ENCODE measurements around the gene CGN. TPM values are rescaled to one million over a fixed set of nuclear protein-coding genes. Genes with fewer than 3 reads are reported as not detected.

The CGN gene
- total and polyA plus RNA-seq, 2 donors (not counting 3 experiments of a cell fraction or from before 2014, with no cell fraction given): 0.32 to 0.73 TPM

DNA sequence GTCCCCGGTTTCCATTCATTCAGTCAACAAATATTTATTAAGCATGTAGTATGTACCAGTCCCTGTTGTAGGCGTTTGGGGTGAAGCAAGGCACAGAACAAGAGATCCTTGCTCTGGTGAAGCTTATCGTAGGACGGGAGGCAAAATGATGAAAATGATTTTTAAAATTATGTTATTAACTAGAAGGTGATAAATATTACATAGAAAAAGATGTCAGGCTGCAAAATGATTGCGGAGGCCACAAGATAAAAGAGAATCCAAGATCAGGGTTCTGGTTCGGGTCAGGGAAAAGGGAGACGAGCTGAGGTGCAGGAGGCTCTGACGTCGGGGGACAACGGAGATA lies 602 bp upstream of the CGN start:
- ChIA-PET POLR2A (interaction anchor here (1.1 kb wide), 1 partner anchor 51 kb away, joined by 8 read pairs; the partner anchor contains the start of gene POGZ), CTCF (interaction anchor here (0.6 to 2.1 kb wide), 7 partner anchors 10 to 326 kb away, joined by 3 to 5 read pairs (median 4); no protein-coding TSS in a partner anchor)
- FAIRE-seq: no peak
- dilution Hi-C loops (cut with MboI; ENCODE audit: extremely low pct_ligation_motif_present, low sequenced_read_pairs): no loop called here
- peaks cover 0 to 2% of the 10 kb centered on the region in 2 experiments for H3K27me3 ChIP-seq (ENCODE audit: control insufficient read depth in 2 of 2, insufficient read depth in 2 of 2, low read length in 2 of 2)
- H4K20me1 ChIP-seq (replicated peaks; ENCODE audit: control insufficient read depth, extremely low read depth, insufficient read depth, low read length): no peaks in the 10 kb centered on the region
- no peaks in the 10 kb centered on the region for H3K9me1 ChIP-seq (replicated peaks; ENCODE audit: control insufficient read depth, extremely low read depth, insufficient read depth, low read length)
- H3K9ac ChIP-seq (replicated peaks; ENCODE audit: extremely low read depth, insufficient read depth, low read length): peak overlapping the region; percentile 13
- DNase-seq (ENCODE audit: low read depth, low spot score): no peak
- intact Hi-C loops (cut with micrococcal nuclease): loop anchor here (2.0 kb wide), 1 partner anchor 52 kb away; the partner anchor contains the start of gene POGZ
- BruUV-seq (replicated peaks): no TSS peak
- H3K9me3 ChIP-seq (replicated peaks; ENCODE audit: control insufficient read depth, insufficient read depth, low read length): no peaks in the 10 kb centered on the region
- H3K27ac ChIP-seq (ENCODE audit: insufficient read depth, low read depth, low read length): no peak overlapping the region
- peaks cover 12% of the 10 kb centered on the region for H3K4me1 ChIP-seq (ENCODE audit: control insufficient read depth, extremely low read depth, insufficient read depth, low read length)
- TF ChIP-seq FOS (IDR thresholded peaks at IDR 0.05; ENCODE audit: borderline replicate concordance, insufficient read depth, low read length): no peak
- TF ChIP-seq, protein P1, sequence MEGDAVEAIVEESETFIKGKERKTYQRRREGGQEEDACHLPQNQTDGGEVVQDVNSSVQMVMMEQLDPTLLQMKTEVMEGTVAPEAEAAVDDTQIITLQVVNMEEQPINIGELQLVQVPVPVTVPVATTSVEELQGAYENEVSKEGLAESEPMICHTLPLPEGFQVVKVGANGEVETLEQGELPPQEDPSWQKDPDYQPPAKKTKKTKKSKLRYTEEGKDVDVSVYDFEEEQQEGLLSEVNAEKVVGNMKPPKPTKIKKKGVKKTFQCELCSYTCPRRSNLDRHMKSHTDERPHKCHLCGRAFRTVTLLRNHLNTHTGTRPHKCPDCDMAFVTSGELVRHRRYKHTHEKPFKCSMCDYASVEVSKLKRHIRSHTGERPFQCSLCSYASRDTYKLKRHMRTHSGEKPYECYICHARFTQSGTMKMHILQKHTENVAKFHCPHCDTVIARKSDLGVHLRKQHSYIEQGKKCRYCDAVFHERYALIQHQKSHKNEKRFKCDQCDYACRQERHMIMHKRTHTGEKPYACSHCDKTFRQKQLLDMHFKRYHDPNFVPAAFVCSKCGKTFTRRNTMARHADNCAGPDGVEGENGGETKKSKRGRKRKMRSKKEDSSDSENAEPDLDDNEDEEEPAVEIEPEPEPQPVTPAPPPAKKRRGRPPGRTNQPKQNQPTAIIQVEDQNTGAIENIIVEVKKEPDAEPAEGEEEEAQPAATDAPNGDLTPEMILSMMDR (IDR thresholded peaks at IDR 0.05; ENCODE audit: extremely low read depth in 1 of 2, insufficient read depth in 1 of 2, low read depth in 1 of 2, low read length in 2 of 2): no peak
- H2AFZ ChIP-seq (ENCODE audit: low read depth, low read length): peak overlapping the region; percentile 71
- peak overlapping the region in 2 of 3 experiments; percentile 37 to 38 for H3K4me3 ChIP-seq (replicated peaks in 1 of 3; ENCODE audit: insufficient read depth in 1 of 3, low read depth in 1 of 3, low read length in 3 of 3)
- H3K36me3 ChIP-seq (ENCODE audit: control insufficient read depth in 2 of 2, extremely low read depth in 1 of 2, insufficient read depth in 2 of 2, low read length in 2 of 2): no peaks in the 10 kb centered on the region
- no peaks in the 10 kb centered on the region for H3K79me2 ChIP-seq (ENCODE audit: control insufficient read depth, insufficient read depth, low read length)
- H3K4me2 ChIP-seq (ENCODE audit: insufficient read depth, low read length): peak overlapping the region; percentile 68

DNA sequence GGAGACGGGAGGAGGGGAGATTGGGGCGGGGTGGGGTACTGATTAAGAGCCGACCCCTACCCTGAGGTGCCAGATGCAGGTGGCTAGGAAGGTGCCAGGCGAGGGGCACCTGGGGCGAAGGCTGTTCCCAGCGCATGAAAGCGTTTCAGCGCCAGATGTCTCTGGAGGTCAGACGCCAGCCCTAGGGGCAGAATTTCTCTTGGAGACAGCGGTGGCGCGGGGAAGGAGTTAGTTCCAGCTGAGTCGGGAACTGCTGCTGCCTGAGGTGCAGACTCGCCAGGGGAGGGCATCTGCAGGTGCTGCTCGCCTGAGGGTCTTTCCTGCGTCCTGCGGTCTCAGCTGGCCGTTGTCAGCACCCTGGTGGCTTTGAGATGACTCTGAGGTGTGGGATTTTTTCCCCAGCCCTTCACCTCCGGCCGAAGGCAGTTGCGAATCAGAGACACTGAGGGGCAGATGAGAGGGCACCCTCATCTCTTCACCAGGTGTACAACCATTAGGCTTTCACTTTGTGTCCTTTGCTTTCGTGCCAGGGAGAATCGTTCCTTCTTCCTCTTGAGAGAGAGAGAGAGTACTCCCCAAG lies 539 bp downstream of the CGN start:
- Histone ChIP-seq H4K20me1 (replicated peaks; ENCODE audit: control insufficient read depth, extremely low read depth, insufficient read depth, low read length) (no peaks in the 10 kb centered on the region), H3K9me1 (replicated peaks; ENCODE audit: control insufficient read depth, extremely low read depth, insufficient read depth, low read length) (no peaks in the 10 kb centered on the region), H3K4me3 (replicated peaks in 1 of 3; ENCODE audit: insufficient read depth in 1 of 3, low read depth in 1 of 3, low read length in 3 of 3) (peak overlapping the region; percentile 29 to 44 (median 38)), H2AFZ (ENCODE audit: low read depth, low read length) (peak overlapping the region; percentile 71), H3K4me2 (ENCODE audit: insufficient read depth, low read length) (peak overlapping the region; percentile 68), H3K27me3 (ENCODE audit: control insufficient read depth in 2 of 2, insufficient read depth in 2 of 2, low read length in 2 of 2) (peaks cover 0 to 2% of the 10 kb centered on the region in 2 experiments), H3K27ac (ENCODE audit: insufficient read depth, low read depth, low read length) (no peak overlapping the region), H3K79me2 (ENCODE audit: control insufficient read depth, insufficient read depth, low read length) (no peaks in the 10 kb centered on the region), H3K9ac (replicated peaks; ENCODE audit: extremely low read depth, insufficient read depth, low read length) (no peak overlapping the region), H3K4me1 (ENCODE audit: control insufficient read depth, extremely low read depth, insufficient read depth, low read length) (peaks cover 12% of the 10 kb centered on the region), H3K36me3 (ENCODE audit: control insufficient read depth in 2 of 2, extremely low read depth in 1 of 2, insufficient read depth in 2 of 2, low read length in 2 of 2) (no peaks in the 10 kb centered on the region), H3K9me3 (replicated peaks; ENCODE audit: control insufficient read depth, insufficient read depth, low read length) (no peaks in the 10 kb centered on the region)
- dilution Hi-C loops (cut with MboI; ENCODE audit: extremely low pct_ligation_motif_present, low sequenced_read_pairs) (no loop called here), intact Hi-C loops (cut with micrococcal nuclease) (loop anchor here (1.0 to 2.0 kb wide), 3 partner anchors 17 to 53 kb away; partner anchors contain the start of gene POGZ)
- DNase-seq (ENCODE audit: low read depth, low spot score) (no peak), FAIRE-seq (peak; percentile 31)
- BruUV-seq (replicated peaks): no TSS peak
- CTCF ChIA-PET: interaction anchor here (0.7 to 2.1 kb wide), 4 partner anchors 9 to 285 kb away, joined by 3 to 5 read pairs (median 3); no protein-coding TSS in a partner anchor
- TF ChIP-seq JUN (IDR thresholded peaks at IDR 0.05; ENCODE audit: borderline replicate concordance, insufficient read depth, insufficient read length, low read depth) (no peak), POLR2AphosphoS5 (IDR thresholded peaks at IDR 0.05; ENCODE audit: insufficient read depth, low read depth, low read length) (no peak), EZH2 (IDR thresholded peaks at IDR 0.05; ENCODE audit: borderline replicate concordance, low read depth, low read length, severe bottlenecking) (peak; percentile 19), FOS (IDR thresholded peaks at IDR 0.05; ENCODE audit: borderline replicate concordance, insufficient read depth, low read length) (no peak), MYC (IDR thresholded peaks at IDR 0.05; ENCODE audit: low read depth, low read length) (no peak), GATA2 (IDR thresholded peaks at IDR 0.05; ENCODE audit: insufficient read depth, insufficient read length, low read depth, low read length) (no peak), POLR2A (IDR thresholded peaks at IDR 0.05; ENCODE audit: low read depth, low read length) (no peak)
- TF ChIP-seq, protein P2, sequence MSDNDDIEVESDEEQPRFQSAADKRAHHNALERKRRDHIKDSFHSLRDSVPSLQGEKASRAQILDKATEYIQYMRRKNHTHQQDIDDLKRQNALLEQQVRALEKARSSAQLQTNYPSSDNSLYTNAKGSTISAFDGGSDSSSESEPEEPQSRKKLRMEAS (IDR thresholded peaks at IDR 0.05; ENCODE audit: insufficient read depth, insufficient read length): no peak
- TF ChIP-seq, protein P1 (IDR thresholded peaks at IDR 0.05; ENCODE audit: extremely low read depth in 1 of 2, insufficient read depth in 1 of 2, low read depth in 1 of 2, low read length in 2 of 2): peak in 1 of 2 donors; percentile 3
- POLR2A ChIA-PET: interaction anchor here (1.1 kb wide), 1 partner anchor 52 kb away, joined by 8 read pairs; the partner anchor contains the start of gene POGZ
